Central memory CD8-positive, alpha-beta T cell (primary cell): Measurements from ENCODE around the gene NOL4L.
"Not testable (repeated sequence)": the region's sequence is repeated elsewhere in the genome, so short reads cannot be mapped to it uniquely, and the experiment has no call there.

Source experiments
- ATAC-seq: fragments of 150-1000 bp; cut with Tn5 transposase; replicated peaks from 2 replicates; pipeline ENCODE4 v1.10.0; 2022; ENCODE audit warnings: mild to moderate bottlenecking, moderate FRiP score, moderate number of reproducible peaks; ENCODE audit not compliant: poor library complexity, severe bottlenecking; ENCODE audit errors: extremely low read depth
- DNase-seq, 2 donors: peaks; one replicate each; pipeline ENCODE4 v3.0.0; 2021; ENCODE audit warnings: low spot score in 2 of 2
- H3K27ac Mint-ChIP-seq: one replicate; pipeline ENCODE4 v1.8.0; 2022; ENCODE audit warnings: low read depth, mild to moderate bottlenecking, moderate library complexity, mixed read lengths
- H3K27me3 Mint-ChIP-seq: one replicate; pipeline ENCODE4 v1.8.0; 2022; ENCODE audit warnings: mixed read lengths
- H3K36me3 Mint-ChIP-seq: one replicate; pipeline ENCODE4 v1.8.0; 2022; ENCODE audit warnings: mild to moderate bottlenecking, moderate library complexity, mixed read lengths; ENCODE audit not compliant: insufficient read depth
- H3K4me1 Mint-ChIP-seq: one replicate; pipeline ENCODE4 v1.8.0; 2022; ENCODE audit warnings: mixed read lengths
- H3K4me3 Mint-ChIP-seq: one replicate; pipeline ENCODE4 v1.8.0; 2022; ENCODE audit warnings: mild to moderate bottlenecking, moderate library complexity, mixed read lengths
- H3K9me3 Mint-ChIP-seq: one replicate; pipeline ENCODE4 v1.8.0; 2022; ENCODE audit warnings: mixed read lengths

Gene NOL4L

DNA sequence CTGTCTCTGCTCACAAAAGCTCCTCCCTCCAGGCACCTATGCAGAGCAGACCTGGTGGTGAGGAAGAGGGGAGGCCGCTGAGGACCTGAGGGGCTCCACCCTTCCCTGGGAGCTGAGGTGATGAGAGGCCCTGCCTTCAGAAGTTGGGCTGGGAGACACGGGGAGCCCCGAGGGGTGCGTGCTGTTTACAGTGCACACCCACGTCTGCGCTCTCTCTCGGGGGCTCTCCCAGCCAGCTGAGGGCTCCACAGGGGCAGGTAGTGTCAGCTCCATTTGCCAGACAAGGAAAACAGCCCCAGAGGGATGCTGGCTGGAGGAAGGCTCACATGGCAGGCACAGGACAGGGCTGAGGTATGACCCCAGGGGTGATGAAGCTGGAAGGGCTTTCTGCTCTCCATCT is 13.5 kb upstream of the NOL4L start:
- no peak for ATAC-seq
- H3K9me3 Mint-ChIP-seq, result no peaks in the 10 kb centered on the region
- H3K27me3 Mint-ChIP-seq, result no peaks in the 10 kb centered on the region
- no peak overlapping the region for H3K27ac Mint-ChIP-seq
- no peaks in the 10 kb centered on the region for H3K4me1 Mint-ChIP-seq
- peaks cover 2% of the 10 kb centered on the region for H3K36me3 Mint-ChIP-seq
- no peak overlapping the region for H3K4me3 Mint-ChIP-seq
- no peak for DNase-seq

- H3K4me3 Mint-ChIP-seq, result no peak overlapping the region
- H3K36me3 Mint-ChIP-seq, result peaks cover 2% of the 10 kb centered on the region
- DNase-seq (no peak), ATAC-seq (no peak)
- H3K9me3 Mint-ChIP-seq, result no peaks in the 10 kb centered on the region
- no peak overlapping the region for H3K27ac Mint-ChIP-seq
- H3K4me1 Mint-ChIP-seq, result no peaks in the 10 kb centered on the region
- no peaks in the 10 kb centered on the region for H3K27me3 Mint-ChIP-seq
Observed at GRCh38 chr20:32597714-32598113, 12.6 kb upstream of the NOL4L start.

DNA sequence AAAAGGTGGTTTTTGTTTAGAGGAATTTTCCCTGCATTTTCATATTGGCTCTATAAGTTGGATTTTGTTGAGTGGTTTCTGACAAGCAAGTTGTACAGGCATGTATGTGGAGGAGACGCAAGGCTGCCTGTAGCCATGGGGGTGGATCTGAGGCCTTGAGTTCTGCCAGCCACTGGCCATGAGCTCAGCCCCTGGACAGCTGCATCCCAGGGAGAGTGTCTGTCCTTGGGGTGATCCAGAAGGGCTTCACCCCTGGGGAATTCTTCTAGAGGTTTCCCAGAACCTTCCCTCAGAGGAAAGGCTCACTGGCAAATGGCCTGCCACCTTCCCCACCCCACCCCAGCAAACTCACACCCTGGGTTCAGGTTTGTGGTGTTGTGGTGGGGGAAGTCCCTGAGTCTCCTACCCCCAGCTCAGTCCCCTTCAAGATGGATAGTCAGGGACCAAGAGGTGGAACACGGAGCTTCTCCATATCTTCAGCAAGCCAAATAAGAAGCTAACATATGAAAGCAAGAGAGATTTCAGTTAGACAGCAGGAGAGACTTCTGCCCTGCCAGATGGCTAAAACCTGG is 11.6 kb upstream of the NOL4L start:
- ATAC-seq (no peak), DNase-seq (no peak)
- H3K4me3 Mint-ChIP-seq, result no peak overlapping the region
- H3K4me1 Mint-ChIP-seq, result no peaks in the 10 kb centered on the region
- H3K36me3 Mint-ChIP-seq, result peaks cover 2% of the 10 kb centered on the region
- H3K27ac Mint-ChIP-seq, result no peak overlapping the region
- no peaks in the 10 kb centered on the region for H3K27me3 Mint-ChIP-seq
- no peaks in the 10 kb centered on the region for H3K9me3 Mint-ChIP-seq

DNA sequence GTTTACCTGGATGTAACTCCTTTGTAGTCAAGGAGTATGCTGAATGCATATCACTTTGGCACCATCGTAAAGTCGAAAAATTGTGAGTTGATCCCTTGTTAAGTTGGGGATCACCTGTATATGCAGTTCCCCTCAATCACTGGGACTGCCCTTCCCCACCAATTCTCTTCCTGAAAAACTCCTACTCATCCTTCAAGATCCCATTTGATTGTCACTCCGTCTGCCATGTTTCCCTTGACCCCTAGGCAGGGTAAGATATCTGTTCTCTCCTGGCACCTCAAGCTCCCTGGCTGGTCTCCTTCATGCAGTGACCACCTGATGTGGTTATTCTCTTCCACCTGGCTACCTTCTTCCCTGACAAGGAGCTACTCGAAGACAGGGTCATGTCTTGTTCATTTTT is 10.0 kb upstream of the NOL4L start:
- Mint-ChIP-seq H3K27ac (no peak overlapping the region), H3K4me3 (no peak overlapping the region)
- ATAC-seq, result no peak

GRCh38 chr20:32594669-32595068 is 9.5 kb upstream of the NOL4L start:
- H3K4me3 Mint-ChIP-seq, H3K4me1 Mint-ChIP-seq, DNase-seq, ATAC-seq, H3K9me3 Mint-ChIP-seq, H3K27me3 Mint-ChIP-seq, H3K27ac Mint-ChIP-seq, H3K36me3 Mint-ChIP-seq: not testable (repeated sequence)

More for the DNA sequence above, 10.0 kb upstream of the NOL4L start:
- no peak for DNase-seq
- no peaks in the 10 kb centered on the region for H3K9me3 Mint-ChIP-seq
- no peaks in the 10 kb centered on the region for H3K27me3 Mint-ChIP-seq
- H3K36me3 Mint-ChIP-seq, result peaks cover 2% of the 10 kb centered on the region
- H3K4me1 Mint-ChIP-seq, result no peaks in the 10 kb centered on the region

- DNase-seq, result no peak
- H3K27ac Mint-ChIP-seq, result peak overlapping the region; percentile 26
- no peaks in the 10 kb centered on the region for H3K9me3 Mint-ChIP-seq
- H3K4me3 Mint-ChIP-seq, result no peak overlapping the region
- ATAC-seq, result no peak
- H3K27me3 Mint-ChIP-seq, result no peaks in the 10 kb centered on the region
- peaks cover 2% of the 10 kb centered on the region for H3K36me3 Mint-ChIP-seq
- no peaks in the 10 kb centered on the region for H3K4me1 Mint-ChIP-seq
Observed at GRCh38 chr20:32594204-32594603, 9.1 kb upstream of the NOL4L start.

GRCh38 chr20:32592616-32593015 is 7.5 kb upstream of the NOL4L start:
- not testable (repeated sequence) for H3K4me1 Mint-ChIP-seq, H3K9me3 Mint-ChIP-seq, H3K27ac Mint-ChIP-seq, H3K4me3 Mint-ChIP-seq, H3K36me3 Mint-ChIP-seq, H3K27me3 Mint-ChIP-seq, ATAC-seq, DNase-seq

- H3K27ac Mint-ChIP-seq, result no peak overlapping the region
- no peak overlapping the region for H3K4me3 Mint-ChIP-seq
- peaks cover 10% of the 10 kb centered on the region for H3K4me1 Mint-ChIP-seq
- no peaks in the 10 kb centered on the region for H3K9me3 Mint-ChIP-seq
- H3K36me3 Mint-ChIP-seq, result peaks cover 2% of the 10 kb centered on the region
- no peaks in the 10 kb centered on the region for H3K27me3 Mint-ChIP-seq
- DNase-seq (no peak), ATAC-seq (no peak)
Observed at GRCh38 chr20:32592022-32592421, 6.9 kb upstream of the NOL4L start.

DNA sequence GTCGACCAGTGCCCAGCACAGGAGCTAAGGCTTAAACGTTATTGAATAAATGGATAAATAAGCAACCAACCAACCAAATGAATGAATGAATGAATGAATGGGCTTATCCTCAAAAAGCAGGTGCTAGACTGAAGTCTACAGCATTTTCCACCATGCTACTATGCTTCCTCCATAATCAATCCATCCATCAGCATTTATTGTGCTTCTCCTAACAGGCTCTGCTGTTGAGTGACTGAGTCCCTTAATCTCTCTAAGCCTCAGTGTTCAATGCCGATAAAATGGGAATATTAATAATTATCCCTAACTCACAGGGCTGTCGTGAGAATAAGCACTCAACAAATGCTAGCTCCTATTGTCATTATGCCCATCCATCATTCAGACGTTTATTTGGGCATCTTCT is 4.6 kb upstream of the NOL4L start:
- peak overlapping the region; percentile 47 for H3K27ac Mint-ChIP-seq
- no peaks in the 10 kb centered on the region for H3K27me3 Mint-ChIP-seq
- peaks cover 5% of the 10 kb centered on the region for H3K36me3 Mint-ChIP-seq
- no peak for DNase-seq
- ATAC-seq, result no peak
- peaks cover 26% of the 10 kb centered on the region for H3K4me1 Mint-ChIP-seq
- H3K4me3 Mint-ChIP-seq, result no peak overlapping the region
- H3K9me3 Mint-ChIP-seq, result no peaks in the 10 kb centered on the region

- Mint-ChIP-seq H3K4me1 (peaks cover 26% of the 10 kb centered on the region), H3K36me3 (peaks cover 9% of the 10 kb centered on the region), H3K4me3 (no peak overlapping the region), H3K27me3 (no peaks in the 10 kb centered on the region), H3K27ac (peak overlapping the region; percentile 47), H3K9me3 (no peaks in the 10 kb centered on the region)
- DNase-seq (no peak), ATAC-seq (no peak)
Observed at GRCh38 chr20:32589256-32589655, 4.1 kb upstream of the NOL4L start.

DNA sequence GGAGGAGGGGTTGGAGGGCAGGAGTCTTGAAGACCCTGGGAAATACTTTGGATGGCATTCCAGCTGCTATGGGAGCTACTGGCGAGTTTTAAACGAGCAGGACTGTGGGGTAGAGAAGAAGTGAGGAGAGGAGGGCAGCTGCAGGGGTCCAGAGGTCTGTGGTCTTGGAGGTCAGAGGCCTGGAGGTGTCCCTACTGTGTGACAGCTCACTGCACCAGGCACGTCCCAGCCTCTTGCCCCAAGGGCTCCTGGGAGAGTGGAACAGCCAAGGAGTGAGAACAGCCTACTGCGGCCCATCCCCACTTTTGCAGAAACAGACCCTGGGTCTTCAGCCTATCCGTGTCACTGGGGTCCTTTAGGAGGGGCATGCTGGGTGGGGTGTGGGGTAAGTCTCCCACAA is 2.9 kb upstream of the NOL4L start:
- peaks cover 10% of the 10 kb centered on the region for H3K36me3 Mint-ChIP-seq

GRCh38 chr20:32586291-32586690 is 1.2 kb upstream of the NOL4L start:
- H3K4me3 Mint-ChIP-seq, result peak overlapping the region; percentile 84
- no peak for ATAC-seq
- peaks cover 13% of the 10 kb centered on the region for H3K36me3 Mint-ChIP-seq
- DNase-seq, result no peak
- H3K27me3 Mint-ChIP-seq, result no peaks in the 10 kb centered on the region
- no peaks in the 10 kb centered on the region for H3K9me3 Mint-ChIP-seq
- H3K27ac Mint-ChIP-seq, result peak overlapping the region; percentile 90
- H3K4me1 Mint-ChIP-seq, result peaks cover 37% of the 10 kb centered on the region

More for the DNA sequence above, 2.9 kb upstream of the NOL4L start:
- Mint-ChIP-seq H3K4me3 (no peak overlapping the region), H3K4me1 (peaks cover 26% of the 10 kb centered on the region), H3K27ac (no peak overlapping the region), H3K9me3 (no peaks in the 10 kb centered on the region), H3K27me3 (no peaks in the 10 kb centered on the region)
- DNase-seq, result no peak
- no peak for ATAC-seq

DNA sequence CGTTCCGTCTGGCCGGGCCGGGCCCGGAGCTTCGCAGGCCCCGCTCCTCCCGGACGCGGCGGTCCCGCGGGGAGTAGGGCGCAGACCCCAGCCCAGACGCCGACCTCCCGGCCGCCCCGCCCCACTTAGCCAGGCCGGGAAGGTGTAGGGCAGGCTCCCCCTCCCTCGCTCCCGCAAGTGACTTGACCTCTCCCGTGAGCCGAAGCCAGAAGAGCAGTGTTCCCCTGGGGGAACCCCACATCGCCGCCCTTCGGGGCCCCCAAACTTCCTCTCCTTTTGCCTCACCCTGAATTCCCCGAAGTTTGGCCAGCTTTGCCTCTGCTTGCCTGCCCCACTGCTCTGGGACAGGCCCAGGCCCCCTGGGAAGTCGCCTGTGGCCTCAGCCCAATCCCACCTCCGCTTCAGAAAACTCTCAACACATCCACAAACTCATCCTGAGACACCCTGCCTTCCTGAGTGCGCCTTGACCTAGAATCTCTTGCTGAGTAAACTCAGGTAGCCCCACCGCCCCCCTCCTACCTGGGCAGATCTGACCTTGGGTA is 524 bp upstream of the NOL4L start:
- Mint-ChIP-seq H3K36me3 (peaks cover 13% of the 10 kb centered on the region), H3K27me3 (no peaks in the 10 kb centered on the region), H3K4me1 (peaks cover 44% of the 10 kb centered on the region), H3K9me3 (no peaks in the 10 kb centered on the region), H3K27ac (peak overlapping the region; percentile 90), H3K4me3 (peak overlapping the region; percentile 84)
- DNase-seq (no peak), ATAC-seq (no peak)
